Heart left ventricle (tissue), 16 donors: ENCODE measurements around the gene CDK6. TPM values are rescaled to one million over a fixed set of nuclear protein-coding genes. Genes with fewer than 3 reads are reported as not detected.
A peak's percentile ranks its signal among the peaks of the same experiment; 100 is the strongest.

Experiments used
- ATAC-seq, 4 donors: fragments of 200-7000 bp; cut with Tn5 transposase; one replicate each; pipeline ENCODE4 v1.9.1; 2020 to 2022; ENCODE audit warnings: moderate library complexity in 4 of 4, mild to moderate bottlenecking in 3 of 4, moderate number of reproducible peaks in 1 of 4
- DNase-seq, 5 donors: peaks; one replicate each; pipeline ENCODE4 v3.0.0-alpha.2; 2020
- H3K27ac ChIP-seq, 12 donors: fragments of 200-600 bp; sonication (generic) in 4 of 12; one replicate each; pipeline versions ENCODE4 v1.5.0 to v1.8.0; 2016 to 2022; ENCODE audit warnings: mild to moderate bottlenecking in 2 of 12
- H3K27me3 ChIP-seq, 9 donors: fragments of 200-600 bp; sonication (generic) in 2 of 9; one replicate each; pipeline versions ENCODE4 v1.5.1 to v1.8.0; 2016 to 2022; ENCODE audit warnings: mild to moderate bottlenecking in 3 of 9
- H3K36me3 ChIP-seq, 9 donors: fragments of 200-600 bp; sonication (generic) in 2 of 9; one replicate each; pipeline versions ENCODE4 v1.5.0 to v1.8.0; 2018 to 2022; ENCODE audit warnings: mild to moderate bottlenecking in 2 of 9
- H3K4me1 ChIP-seq, 12 donors: fragments of 200-600 bp; sonication (generic) in 4 of 12; one replicate each; pipeline versions ENCODE4 v1.5.0 to v1.8.0; 2016 to 2022; ENCODE audit warnings: mild to moderate bottlenecking in 3 of 12
- H3K4me3 ChIP-seq, 12 donors: fragments of 200-600 bp; sonication (generic) in 4 of 12; one replicate each; pipeline versions ENCODE4 v1.5.0 to v1.8.0; 2017 to 2022; ENCODE audit warnings: mild to moderate bottlenecking in 9 of 12, moderate library complexity in 4 of 12
- H3K9me3 ChIP-seq, 12 donors: fragments of 200-600 bp; sonication (generic) in 4 of 12; one replicate each; pipeline versions ENCODE4 v1.5.0 to v1.8.0; 2016 to 2022; ENCODE audit warnings: mild to moderate bottlenecking in 1 of 12
- POLR2A ChIP-seq, 2 donors: fragments of 450-650 bp; IDR thresholded peaks; one replicate each; pipeline ENCODE4 v1.6.1; 2017; ENCODE audit warnings: antibody characterized with exemption in 2 of 2, mild to moderate bottlenecking in 2 of 2, moderate library complexity in 2 of 2
- WGBS, 4 donors: extraction: QIAGEN DNeasy Blood & Tissue Kit in 2 of 4; methylation state at CpG; one replicate each; pipeline versions ENCODE4 v1.1.5 to v1.1.7; 2013 to 2018; 5-methylcytosine and 5-hydroxymethylcytosine counted together
- intact Hi-C, 10 donors: fragments of 100-400 bp; cut with DNase I; formaldehyde crosslinking; loops; one replicate each; pipeline versions ENCODE4 v1.11.1 to v1.14.2; 2022
- polyA plus RNA-seq, 2 donors: library from polyadenylated mRNA; stranded (reverse); fragments of 200-250 nt; gene quantifications; one replicate each; pipeline ENCODE4 v1.2.3, GENCODE V29; 2013
- total RNA-seq, 9 donors: library from RNA; depleted of rRNA in 2 of 9; stranded (reverse); fragments of >200 nt in 2 of 9; fragmentation: NEBNext Ultra II Directional in 3 of 9; extraction: Animal tissue kit (Norgen Biotek cat#: 25700) in 3 of 9; gene quantifications; one replicate each; pipeline versions ENCODE4 v1.1.0 to v1.2.4, GENCODE V29; 2016 to 2023
- TF ChIP-seq, protein P1 (sequence below), 12 donors: fragments of 200-600 bp; sonication (generic) in 4 of 12; IDR thresholded peaks; one replicate each; pipeline versions ENCODE4 v1.5.0 to v1.8.0; 2018 to 2022; ENCODE audit warnings: antibody characterized with exemption in 12 of 12, mild to moderate bottlenecking in 5 of 12
- donor health status: ischemic (EF 13 %, LVEDD 7.1; RV severe dilation, severe dysfunction).
- donor health status: healthy with polysubstance abuse.
- donor health status: DM: no; HTN: yes; CAD: no.
- donor health status: DM: no; HTN: no; CAD: no.
- donor health status: ischemic (EF 25% LVEDD 6.9; RV normal size, moderate dysfunction).
- donor health status: ischemic (EF 25% LVEDD 5.7; RV mildly dilated, moderate dysfunction).
- donor health status: healthy.
- donor health status: DM: yes; HTN: yes; CAD: no.
- donor health status: ischemic (EF 35%, LVEDD 5.7; RV mildly dilated, moderate dysfunction).
- donor health status: nonischemic (EF 11% LVEDD 7.7; RV severe dilation, severe dysfunction).
- donor health status: DM: yes; HTN: yes; CAD: no.
- donor health status: PGD.
- donor health status: ischemic (EF 29% LVEDD 5.4; RV normal size, mild dysfunction).
- donor health status: nonischemic (EF 23%, LVEDD 6.1; RV moderate dilation, normal function).

Gene CDK6
- total and polyA plus RNA-seq, 11 donors, result 2.2 to 40.5 (median 18.7) TPM

GRCh38 chr7:92636018-92636560 is 200.3 kb downstream of the CDK6 start:
- intact Hi-C loops, result loop anchor here in 3 of 10 donors (10.0 kb wide), 2 partner anchors 49 to 59 kb away; no protein-coding TSS in a partner anchor
- peaks cover 14 to 71% (median 42%) of the 10 kb centered on the region in 12 donors for H3K4me1 ChIP-seq
- peak overlapping the region in 1 of 12 donors; percentile 86 for H3K27ac ChIP-seq
- no peak overlapping the region for H3K4me3 ChIP-seq
- DNase-seq, result no peak
- no peaks in the 10 kb centered on the region for H3K9me3 ChIP-seq
- no peaks in the 10 kb centered on the region for H3K27me3 ChIP-seq
- H3K36me3 ChIP-seq, result no peaks in the 10 kb centered on the region
- ATAC-seq, result no peak
- TF ChIP-seq, protein P1, sequence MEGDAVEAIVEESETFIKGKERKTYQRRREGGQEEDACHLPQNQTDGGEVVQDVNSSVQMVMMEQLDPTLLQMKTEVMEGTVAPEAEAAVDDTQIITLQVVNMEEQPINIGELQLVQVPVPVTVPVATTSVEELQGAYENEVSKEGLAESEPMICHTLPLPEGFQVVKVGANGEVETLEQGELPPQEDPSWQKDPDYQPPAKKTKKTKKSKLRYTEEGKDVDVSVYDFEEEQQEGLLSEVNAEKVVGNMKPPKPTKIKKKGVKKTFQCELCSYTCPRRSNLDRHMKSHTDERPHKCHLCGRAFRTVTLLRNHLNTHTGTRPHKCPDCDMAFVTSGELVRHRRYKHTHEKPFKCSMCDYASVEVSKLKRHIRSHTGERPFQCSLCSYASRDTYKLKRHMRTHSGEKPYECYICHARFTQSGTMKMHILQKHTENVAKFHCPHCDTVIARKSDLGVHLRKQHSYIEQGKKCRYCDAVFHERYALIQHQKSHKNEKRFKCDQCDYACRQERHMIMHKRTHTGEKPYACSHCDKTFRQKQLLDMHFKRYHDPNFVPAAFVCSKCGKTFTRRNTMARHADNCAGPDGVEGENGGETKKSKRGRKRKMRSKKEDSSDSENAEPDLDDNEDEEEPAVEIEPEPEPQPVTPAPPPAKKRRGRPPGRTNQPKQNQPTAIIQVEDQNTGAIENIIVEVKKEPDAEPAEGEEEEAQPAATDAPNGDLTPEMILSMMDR (IDR thresholded peaks at IDR 0.05), result no peak
- TF ChIP-seq POLR2A (IDR thresholded peaks at IDR 0.05), result no peak
- WGBS, 4 donors, result 95 to 99% (median 96%) methylated on average over 5 of the region's 5 CpGs

- peaks cover 14 to 77% (median 43%) of the 10 kb centered on the region in 12 donors for H3K4me1 ChIP-seq
- no peaks in the 10 kb centered on the region for H3K27me3 ChIP-seq
- no peaks in the 10 kb centered on the region for H3K36me3 ChIP-seq
- ATAC-seq (no peak), DNase-seq (no peak)
- 57 to 65% (median 65%) methylated on average over 4 of the region's 4 CpGs for WGBS, 4 donors
- H3K4me3 ChIP-seq, result no peak overlapping the region
- no peak for TF ChIP-seq POLR2A (IDR thresholded peaks at IDR 0.05)
- TF ChIP-seq, protein P1 (IDR thresholded peaks at IDR 0.05), result no peak
- H3K9me3 ChIP-seq, result no peaks in the 10 kb centered on the region
- intact Hi-C loops, result loop anchor here in 3 of 10 donors (10.0 kb wide), 2 partner anchors 49 to 59 kb away; no protein-coding TSS in a partner anchor
- peak overlapping the region in 10 of 12 donors; percentile 10 to 86 (median 61) for H3K27ac ChIP-seq
Measured at GRCh38 chr7:92635538-92635937, 200.8 kb downstream of the CDK6 start.

DNA sequence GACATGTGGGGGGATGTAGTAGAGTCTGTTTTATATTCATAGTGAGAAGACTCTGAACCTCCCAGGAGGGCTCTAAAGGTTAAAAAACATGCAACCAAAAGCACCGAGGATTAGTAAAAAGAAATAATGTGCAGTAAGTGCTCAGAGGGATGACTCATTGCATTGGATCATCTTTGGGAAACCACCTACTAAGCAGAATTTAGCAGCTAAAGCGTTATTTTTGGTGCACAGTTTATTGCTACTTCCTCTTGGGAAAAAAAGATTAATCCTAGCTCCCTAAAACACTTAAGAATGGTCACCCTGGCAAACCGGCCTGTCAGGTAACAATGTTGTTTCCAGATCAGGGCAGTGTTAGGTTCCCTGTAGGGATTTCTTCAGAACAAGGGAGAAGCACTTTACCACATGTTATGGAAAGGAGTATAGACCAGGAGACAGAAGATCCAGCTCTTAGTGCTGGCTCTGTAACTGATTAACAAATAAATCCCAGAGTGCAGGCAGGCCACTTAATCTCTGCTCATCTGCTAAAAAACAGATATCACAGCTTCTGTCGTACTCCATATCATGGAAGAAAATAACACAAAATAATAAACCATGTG is 201.4 kb downstream of the CDK6 start:
- Histone ChIP-seq H3K9me3 (no peaks in the 10 kb centered on the region), H3K27ac (peak overlapping the region in 10 of 12 donors; percentile 10 to 86 (median 61)), H3K4me1 (peaks cover 14 to 75% (median 43%) of the 10 kb centered on the region in 12 donors), H3K36me3 (no peaks in the 10 kb centered on the region), H3K27me3 (no peaks in the 10 kb centered on the region), H3K4me3 (no peak overlapping the region)
- intact Hi-C loops, result loop anchor here in 5 of 10 donors (5.0 to 10.0 kb wide), 4 partner anchors 50 to 202 kb away; partner anchors contain the start of gene CDK6 (in 1 of the 5)
- ATAC-seq (peak in 3 of 4 donors; percentile 35 to 45 (median 41)), DNase-seq (no peak)
- 32 to 45% (median 36%) methylated on average over 4 of the region's 4 CpGs for WGBS, 4 donors
- TF ChIP-seq, protein P1 (IDR thresholded peaks at IDR 0.05), result no peak
- TF ChIP-seq POLR2A (IDR thresholded peaks at IDR 0.05), result no peak

DNA sequence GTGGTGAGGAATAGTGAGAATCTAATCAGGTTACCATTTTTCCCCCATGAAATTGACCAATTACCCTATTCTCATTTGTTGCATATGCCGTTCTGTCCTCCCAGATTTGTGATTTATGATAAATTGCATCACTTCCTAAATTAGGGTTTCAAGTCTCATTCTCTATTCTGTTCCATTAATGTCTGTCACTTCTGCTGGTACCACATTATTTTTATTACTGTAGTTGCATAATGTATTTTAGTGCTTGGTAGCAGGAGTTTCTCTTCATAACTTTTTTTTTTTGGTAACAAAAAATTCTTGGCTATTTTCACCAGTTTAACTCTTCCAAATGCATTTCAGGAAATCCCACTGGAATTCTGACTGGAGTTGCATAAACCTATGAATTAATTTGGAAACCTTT is 202.2 kb downstream of the CDK6 start:
- Histone ChIP-seq H3K27me3 (no peaks in the 10 kb centered on the region), H3K9me3 (peaks cover 0 to 4% (median 0%) of the 10 kb centered on the region in 12 donors), H3K4me1 (peaks cover 14 to 66% (median 43%) of the 10 kb centered on the region in 12 donors), H3K36me3 (no peaks in the 10 kb centered on the region), H3K4me3 (no peak overlapping the region), H3K27ac (peak overlapping the region; percentile 17 to 86 (median 60))
- no peak for ATAC-seq
- 57 to 71% (median 61%) methylated on average over 1 of the region's 1 CpG for WGBS, 4 donors
- intact Hi-C loops, result loop anchor here in 5 of 10 donors (5.0 to 10.0 kb wide), 4 partner anchors 51 to 203 kb away; partner anchors contain the start of gene CDK6 (in 1 of the 5)
- TF ChIP-seq, protein P1 (IDR thresholded peaks at IDR 0.05), result no peak
- TF ChIP-seq POLR2A (IDR thresholded peaks at IDR 0.05), result no peak
- DNase-seq, result no peak
